Measurements from ENCODE around the gene ADGRF1. TPM values are rescaled to one million over a fixed set of nuclear protein-coding genes. Genes with fewer than 3 reads are reported as not detected.

The ADGRF1 gene
- total and polyA plus RNA-seq, 3 donors from 2014 or later: 2.4 to 5.4 (median 2.4) TPM

DNA sequence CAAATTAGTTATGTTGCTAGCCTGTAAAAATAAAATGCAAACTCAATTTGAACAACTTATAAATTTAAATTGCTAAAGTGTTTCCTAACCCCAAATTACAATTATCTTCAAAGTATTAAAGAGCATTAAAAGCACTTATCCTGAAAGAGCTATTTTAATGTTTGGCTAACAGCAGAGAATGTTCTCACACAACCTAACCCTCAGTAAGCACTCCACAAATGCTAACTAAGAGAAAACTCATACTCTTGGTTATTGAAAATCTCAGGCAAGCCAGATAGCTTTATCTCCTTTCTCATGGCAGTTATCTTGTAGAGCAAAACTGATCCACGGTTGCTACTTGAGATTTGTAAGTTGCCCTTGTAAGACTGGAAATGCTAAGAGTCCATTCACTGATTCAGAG lies 30.5 kb upstream of the ADGRF1 start:
- H3K9me3 ChIP-seq: no peaks in the 10 kb centered on the region
- H3K27me3 ChIP-seq: no peaks in the 10 kb centered on the region
- H3K27ac ChIP-seq: no peak overlapping the region
- no peak overlapping the region for H3K4me3 ChIP-seq
- H3K4me1 ChIP-seq: peaks cover 23% of the 10 kb centered on the region
- no peaks in the 10 kb centered on the region for H3K36me3 ChIP-seq (ENCODE audit: low read depth, missing control alignments)
- intact Hi-C loops (cut with DNase I; ENCODE audit: low total_unique reads): no loop called here
- no peak for TF ChIP-seq POLR2A (IDR thresholded peaks at IDR 0.05)
- TF ChIP-seq, protein P1, sequence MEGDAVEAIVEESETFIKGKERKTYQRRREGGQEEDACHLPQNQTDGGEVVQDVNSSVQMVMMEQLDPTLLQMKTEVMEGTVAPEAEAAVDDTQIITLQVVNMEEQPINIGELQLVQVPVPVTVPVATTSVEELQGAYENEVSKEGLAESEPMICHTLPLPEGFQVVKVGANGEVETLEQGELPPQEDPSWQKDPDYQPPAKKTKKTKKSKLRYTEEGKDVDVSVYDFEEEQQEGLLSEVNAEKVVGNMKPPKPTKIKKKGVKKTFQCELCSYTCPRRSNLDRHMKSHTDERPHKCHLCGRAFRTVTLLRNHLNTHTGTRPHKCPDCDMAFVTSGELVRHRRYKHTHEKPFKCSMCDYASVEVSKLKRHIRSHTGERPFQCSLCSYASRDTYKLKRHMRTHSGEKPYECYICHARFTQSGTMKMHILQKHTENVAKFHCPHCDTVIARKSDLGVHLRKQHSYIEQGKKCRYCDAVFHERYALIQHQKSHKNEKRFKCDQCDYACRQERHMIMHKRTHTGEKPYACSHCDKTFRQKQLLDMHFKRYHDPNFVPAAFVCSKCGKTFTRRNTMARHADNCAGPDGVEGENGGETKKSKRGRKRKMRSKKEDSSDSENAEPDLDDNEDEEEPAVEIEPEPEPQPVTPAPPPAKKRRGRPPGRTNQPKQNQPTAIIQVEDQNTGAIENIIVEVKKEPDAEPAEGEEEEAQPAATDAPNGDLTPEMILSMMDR (IDR thresholded peaks at IDR 0.05): no peak
- WGBS, 2 donors: 0 to 22% methylated on average over 1 of the region's 1 CpG
- DNase-seq: no peak

DNA sequence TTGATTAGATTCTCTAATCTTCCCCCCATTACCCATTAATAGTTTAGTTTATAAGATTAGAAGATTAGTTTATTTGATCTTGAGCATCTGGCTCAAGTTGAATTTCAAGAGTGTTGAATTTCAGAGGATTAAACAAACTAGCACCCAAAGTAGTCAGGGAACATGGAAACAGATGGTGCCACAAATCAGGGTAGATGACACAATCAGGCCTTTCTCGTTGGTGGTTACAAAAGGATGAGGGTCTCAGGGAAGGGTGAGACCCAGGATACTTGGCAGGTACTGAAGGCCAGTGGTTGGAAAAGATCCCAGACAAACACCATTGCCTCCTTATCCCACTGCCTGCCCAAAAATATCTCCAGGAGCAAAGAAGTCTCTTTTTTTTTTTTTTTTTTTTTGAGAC lies 29.5 kb upstream of the ADGRF1 start:
- Histone ChIP-seq H3K27ac (no peak overlapping the region), H3K36me3 (ENCODE audit: low read depth, missing control alignments) (no peaks in the 10 kb centered on the region), H3K4me1 (peaks cover 14% of the 10 kb centered on the region), H3K9me3 (no peaks in the 10 kb centered on the region), H3K27me3 (no peaks in the 10 kb centered on the region), H3K4me3 (no peak overlapping the region)
- no peak for DNase-seq
- WGBS, 2 donors: 25 to 39% methylated on average over 1 of the region's 1 CpG
- intact Hi-C loops (cut with DNase I; ENCODE audit: low total_unique reads): no loop called here
- TF ChIP-seq POLR2A (IDR thresholded peaks at IDR 0.05): no peak
- TF ChIP-seq, protein P1 (IDR thresholded peaks at IDR 0.05): no peak

DNA sequence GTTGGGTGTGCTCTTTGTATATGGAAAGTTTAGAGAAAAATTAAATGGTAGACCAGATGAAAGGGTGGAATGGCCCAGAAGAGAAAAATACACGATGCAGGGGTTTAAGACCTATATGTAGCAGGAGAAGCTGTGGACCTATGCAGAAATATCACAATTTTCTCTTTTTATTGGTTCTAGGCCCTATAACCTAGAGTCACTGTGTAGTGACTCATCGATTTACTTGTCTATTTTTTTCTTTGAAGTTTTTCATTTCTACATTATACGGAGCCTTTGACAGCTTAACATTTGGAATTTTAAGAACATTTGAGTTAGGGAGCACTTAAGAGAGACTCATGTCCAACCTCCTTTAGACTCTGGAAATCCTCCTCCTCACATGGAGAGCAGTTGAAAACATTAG lies 28.3 kb upstream of the ADGRF1 start:
- Histone ChIP-seq H3K27ac (no peak overlapping the region), H3K4me3 (no peak overlapping the region), H3K36me3 (ENCODE audit: low read depth, missing control alignments) (no peaks in the 10 kb centered on the region), H3K27me3 (no peaks in the 10 kb centered on the region), H3K9me3 (no peaks in the 10 kb centered on the region), H3K4me1 (peaks cover 2% of the 10 kb centered on the region)
- intact Hi-C loops (cut with DNase I; ENCODE audit: low total_unique reads): no loop called here
- no peak for DNase-seq
- no peak for TF ChIP-seq POLR2A (IDR thresholded peaks at IDR 0.05)
- TF ChIP-seq, protein P1 (IDR thresholded peaks at IDR 0.05): no peak
- WGBS, 2 donors: 91 to 94% methylated on average over 3 of the region's 3 CpGs

DNA sequence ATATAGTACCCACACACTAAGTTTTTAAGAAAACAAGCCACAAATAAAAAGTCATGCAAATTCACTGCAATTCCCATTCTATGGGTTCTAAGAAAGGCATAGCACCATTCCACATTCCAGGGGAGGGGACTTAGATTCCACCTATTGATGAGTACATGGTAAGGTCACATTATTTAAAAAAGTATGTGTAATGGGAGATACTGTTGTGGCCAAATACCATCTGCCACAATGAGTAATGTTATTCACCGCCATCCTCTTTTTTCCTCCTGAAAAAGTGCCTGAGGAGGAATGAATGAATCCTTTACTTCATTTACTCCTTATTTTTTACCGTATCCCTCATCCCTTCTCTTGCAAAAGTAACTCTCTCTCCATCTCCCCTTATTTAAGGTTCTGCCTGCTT lies 27.0 kb upstream of the ADGRF1 start:
- intact Hi-C loops (cut with DNase I; ENCODE audit: low total_unique reads): no loop called here
- H3K27me3 ChIP-seq: no peaks in the 10 kb centered on the region
- 91 to 98% methylated on average over 2 of the region's 2 CpGs for WGBS, 2 donors
- H3K27ac ChIP-seq: no peak overlapping the region
- no peaks in the 10 kb centered on the region for H3K4me1 ChIP-seq
- TF ChIP-seq POLR2A (IDR thresholded peaks at IDR 0.05): no peak
- TF ChIP-seq, protein P1 (IDR thresholded peaks at IDR 0.05): no peak
- H3K4me3 ChIP-seq: no peak overlapping the region
- H3K36me3 ChIP-seq (ENCODE audit: low read depth, missing control alignments): no peaks in the 10 kb centered on the region
- DNase-seq: no peak
- H3K9me3 ChIP-seq: no peaks in the 10 kb centered on the region

DNA sequence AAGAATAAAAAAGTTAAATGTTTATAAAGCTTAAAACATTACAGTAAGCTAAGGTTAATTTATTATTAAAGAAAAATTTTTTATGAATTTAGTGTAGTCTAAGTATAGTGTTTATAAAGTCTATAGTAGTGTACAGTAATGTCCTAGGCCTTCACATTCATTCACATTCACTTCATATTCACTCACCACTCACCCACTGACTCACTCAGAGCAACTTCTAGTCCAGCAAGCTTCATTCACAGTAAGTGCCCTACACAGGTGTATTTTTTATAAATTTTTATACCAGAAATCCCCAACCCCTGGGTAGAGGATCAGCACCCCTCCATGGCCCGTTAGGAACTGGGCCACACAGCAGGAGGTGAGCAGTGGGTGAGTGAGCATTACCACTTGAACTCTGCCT lies 24.3 kb upstream of the ADGRF1 start:
- H3K36me3 ChIP-seq (ENCODE audit: low read depth, missing control alignments): no peaks in the 10 kb centered on the region
- H3K4me1 ChIP-seq: no peaks in the 10 kb centered on the region
- H3K27me3 ChIP-seq: no peaks in the 10 kb centered on the region
- WGBS, 2 donors: 89 to 100% methylated on average over 1 of the region's 1 CpG
- intact Hi-C loops (cut with DNase I; ENCODE audit: low total_unique reads): no loop called here
- DNase-seq: no peak
- no peaks in the 10 kb centered on the region for H3K9me3 ChIP-seq
- TF ChIP-seq POLR2A (IDR thresholded peaks at IDR 0.05): no peak
- TF ChIP-seq, protein P1 (IDR thresholded peaks at IDR 0.05): no peak
- no peak overlapping the region for H3K4me3 ChIP-seq
- H3K27ac ChIP-seq: no peak overlapping the region
